ENCODE results near the gene RPL7A. TPM values are rescaled to one million over a fixed set of nuclear protein-coding genes. Genes with fewer than 3 reads are reported as not detected.
"Not testable (repeated sequence)": the region's sequence is repeated elsewhere in the genome, so short reads cannot be mapped to it uniquely, and the experiment has no call there.

RPL7A gene
- polyA plus RNA-seq, 2 donors, result 2,052 to 3,524 TPM

- Histone ChIP-seq H3K4me3 (ENCODE audit: low read depth in 1 of 2, low read length in 2 of 2) (no peak overlapping the region), H3K36me3 (ENCODE audit: control insufficient read depth in 2 of 2, insufficient read depth in 2 of 2, low read length in 1 of 2) (no peaks in the 10 kb centered on the region), H3K9me3 (ENCODE audit: control insufficient read depth in 2 of 2, insufficient read depth in 1 of 2, low read depth in 1 of 2, low read length in 1 of 2) (no peaks in the 10 kb centered on the region), H3K27ac (ENCODE audit: low read depth in 2 of 2, low read length in 1 of 2) (no peak overlapping the region), H3K27me3 (ENCODE audit: control insufficient read depth in 1 of 2, insufficient read depth in 2 of 2, low read length in 2 of 2) (no peaks in the 10 kb centered on the region), H3K4me1 (ENCODE audit: control insufficient read depth in 2 of 2, insufficient read depth in 2 of 2, low read length in 1 of 2) (peaks cover 0 to 4% of the 10 kb centered on the region in 2 donors)
- WGBS, 2 donors, result 77 to 79% methylated on average over 16 of the region's 16 CpGs
Observed at GRCh38 chr9:133307301-133307700, 40.7 kb upstream of the RPL7A start.

GRCh38 chr9:133309608-133310007 is 38.4 kb upstream of the RPL7A start:
- Histone ChIP-seq H3K36me3 (ENCODE audit: control insufficient read depth in 2 of 2, insufficient read depth in 2 of 2, low read length in 1 of 2) (no peaks in the 10 kb centered on the region), H3K4me1 (ENCODE audit: control insufficient read depth in 2 of 2, insufficient read depth in 2 of 2, low read length in 1 of 2) (peaks cover 0 to 1% of the 10 kb centered on the region in 2 donors), H3K4me3 (ENCODE audit: low read depth in 1 of 2, low read length in 2 of 2) (no peak overlapping the region), H3K27ac (ENCODE audit: low read depth in 2 of 2, low read length in 1 of 2) (no peak overlapping the region), H3K27me3 (ENCODE audit: control insufficient read depth in 1 of 2, insufficient read depth in 2 of 2, low read length in 2 of 2) (no peaks in the 10 kb centered on the region), H3K9me3 (ENCODE audit: control insufficient read depth in 2 of 2, insufficient read depth in 1 of 2, low read depth in 1 of 2, low read length in 1 of 2) (no peaks in the 10 kb centered on the region)
- WGBS, 2 donors, result 83% methylated on average over 6 of the region's 6 CpGs

- WGBS, 2 donors, result 85 to 90% methylated on average over 2 of the region's 2 CpGs
- Histone ChIP-seq H3K4me3 (ENCODE audit: low read depth in 1 of 2, low read length in 2 of 2) (no peak overlapping the region), H3K27me3 (ENCODE audit: control insufficient read depth in 1 of 2, insufficient read depth in 2 of 2, low read length in 2 of 2) (no peaks in the 10 kb centered on the region), H3K4me1 (ENCODE audit: control insufficient read depth in 2 of 2, insufficient read depth in 2 of 2, low read length in 1 of 2) (peaks cover 0 to 7% of the 10 kb centered on the region in 2 donors), H3K9me3 (ENCODE audit: control insufficient read depth in 2 of 2, insufficient read depth in 1 of 2, low read depth in 1 of 2, low read length in 1 of 2) (no peaks in the 10 kb centered on the region), H3K36me3 (ENCODE audit: control insufficient read depth in 2 of 2, insufficient read depth in 2 of 2, low read length in 1 of 2) (no peaks in the 10 kb centered on the region), H3K27ac (ENCODE audit: low read depth in 2 of 2, low read length in 1 of 2) (no peak overlapping the region)
Observed at GRCh38 chr9:133315997-133316396, 32.0 kb upstream of the RPL7A start.

- not testable (repeated sequence) for H3K4me3 ChIP-seq (ENCODE audit: low read depth in 1 of 2, low read length in 2 of 2); H3K27ac ChIP-seq (ENCODE audit: low read depth in 2 of 2, low read length in 1 of 2); H3K9me3 ChIP-seq (ENCODE audit: control insufficient read depth in 2 of 2, insufficient read depth in 1 of 2, low read depth in 1 of 2, low read length in 1 of 2); H3K36me3 ChIP-seq (ENCODE audit: control insufficient read depth in 2 of 2, insufficient read depth in 2 of 2, low read length in 1 of 2); H3K27me3 ChIP-seq (ENCODE audit: control insufficient read depth in 1 of 2, insufficient read depth in 2 of 2, low read length in 2 of 2); H3K4me1 ChIP-seq (ENCODE audit: control insufficient read depth in 2 of 2, insufficient read depth in 2 of 2, low read length in 1 of 2)
- WGBS, 2 donors, result 56 to 62% methylated on average over 13 of the region's 13 CpGs
Observed at GRCh38 chr9:133317551-133317950, 30.5 kb upstream of the RPL7A start.

GRCh38 chr9:133320421-133320881 is 27.6 kb upstream of the RPL7A start:
- no peaks in the 10 kb centered on the region for H3K27me3 ChIP-seq (ENCODE audit: control insufficient read depth in 1 of 2, insufficient read depth in 2 of 2, low read length in 2 of 2)
- H3K27ac ChIP-seq (ENCODE audit: low read depth in 2 of 2, low read length in 1 of 2), result no peak overlapping the region
- no peak overlapping the region for H3K4me3 ChIP-seq (ENCODE audit: low read depth in 1 of 2, low read length in 2 of 2)
- H3K9me3 ChIP-seq (ENCODE audit: control insufficient read depth in 2 of 2, insufficient read depth in 1 of 2, low read depth in 1 of 2, low read length in 1 of 2), result no peaks in the 10 kb centered on the region
- peaks cover 0 to 7% of the 10 kb centered on the region in 2 donors for H3K4me1 ChIP-seq (ENCODE audit: control insufficient read depth in 2 of 2, insufficient read depth in 2 of 2, low read length in 1 of 2)
- 81 to 84% methylated on average over 13 of the region's 13 CpGs for WGBS, 2 donors
- H3K36me3 ChIP-seq (ENCODE audit: control insufficient read depth in 2 of 2, insufficient read depth in 2 of 2, low read length in 1 of 2), result no peaks in the 10 kb centered on the region

DNA sequence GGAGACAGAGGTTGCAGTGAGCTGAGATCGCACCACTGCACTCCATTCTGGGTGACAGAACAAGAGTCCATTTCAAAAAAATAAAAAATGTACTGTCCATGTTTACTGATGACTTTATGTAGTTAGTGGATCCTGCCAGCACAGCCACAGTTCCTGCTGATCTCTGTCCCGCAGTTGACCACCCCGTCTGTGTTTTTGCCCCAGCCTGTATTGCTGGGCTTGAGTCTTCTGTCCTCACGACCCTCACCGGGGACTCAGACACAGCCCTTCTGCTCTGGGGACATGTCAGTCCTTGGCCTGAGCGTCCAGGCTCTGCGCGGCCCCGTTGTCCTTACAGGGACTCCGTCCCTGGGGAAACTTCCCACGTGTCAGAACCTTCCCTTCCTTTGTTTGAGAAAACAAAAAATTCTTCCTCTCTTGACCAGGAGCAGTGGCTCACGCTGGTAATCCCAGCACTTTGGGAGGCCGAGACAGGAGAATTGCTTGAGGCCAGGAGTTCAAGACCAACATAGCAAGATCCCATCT is 26.5 kb upstream of the RPL7A start:
- peaks cover 0 to 7% of the 10 kb centered on the region in 2 donors for H3K4me1 ChIP-seq (ENCODE audit: control insufficient read depth in 2 of 2, insufficient read depth in 2 of 2, low read length in 1 of 2)
- WGBS, 2 donors, result 79 to 88% methylated on average over 13 of the region's 13 CpGs
- H3K27me3 ChIP-seq (ENCODE audit: control insufficient read depth in 1 of 2, insufficient read depth in 2 of 2, low read length in 2 of 2), result no peaks in the 10 kb centered on the region
- no peaks in the 10 kb centered on the region for H3K36me3 ChIP-seq (ENCODE audit: control insufficient read depth in 2 of 2, insufficient read depth in 2 of 2, low read length in 1 of 2)
- no peak overlapping the region for H3K27ac ChIP-seq (ENCODE audit: low read depth in 2 of 2, low read length in 1 of 2)
- H3K9me3 ChIP-seq (ENCODE audit: control insufficient read depth in 2 of 2, insufficient read depth in 1 of 2, low read depth in 1 of 2, low read length in 1 of 2), result no peaks in the 10 kb centered on the region
- H3K4me3 ChIP-seq (ENCODE audit: low read depth in 1 of 2, low read length in 2 of 2), result no peak overlapping the region

DNA sequence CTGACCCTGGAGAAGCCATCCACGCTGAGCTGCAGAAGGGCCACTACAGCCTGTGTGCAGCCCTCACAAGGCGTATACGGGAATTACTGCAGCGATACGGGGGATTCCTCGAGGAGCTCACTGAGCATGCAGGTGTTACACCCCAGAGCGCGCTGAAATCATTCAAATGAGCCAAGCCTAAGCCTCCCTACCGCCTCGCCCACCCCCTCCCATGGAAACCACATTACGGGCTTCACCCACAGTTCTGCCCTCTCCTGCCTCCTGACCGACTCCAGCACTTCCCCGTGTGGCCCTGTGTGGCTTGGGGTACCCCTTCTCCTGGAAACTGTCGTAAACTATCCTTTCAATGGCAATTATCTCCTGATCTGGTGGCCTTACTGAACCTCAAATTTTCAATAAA is 25.3 kb upstream of the RPL7A start:
- WGBS, 2 donors, result 81 to 83% methylated on average over 14 of the region's 14 CpGs
- no peaks in the 10 kb centered on the region for H3K36me3 ChIP-seq (ENCODE audit: control insufficient read depth in 2 of 2, insufficient read depth in 2 of 2, low read length in 1 of 2)
- H3K27me3 ChIP-seq (ENCODE audit: control insufficient read depth in 1 of 2, insufficient read depth in 2 of 2, low read length in 2 of 2), result no peaks in the 10 kb centered on the region
- H3K4me3 ChIP-seq (ENCODE audit: low read depth in 1 of 2, low read length in 2 of 2), result no peak overlapping the region
- H3K27ac ChIP-seq (ENCODE audit: low read depth in 2 of 2, low read length in 1 of 2), result no peak overlapping the region
- no peaks in the 10 kb centered on the region for H3K9me3 ChIP-seq (ENCODE audit: control insufficient read depth in 2 of 2, insufficient read depth in 1 of 2, low read depth in 1 of 2, low read length in 1 of 2)
- peaks cover 0 to 4% of the 10 kb centered on the region in 2 donors for H3K4me1 ChIP-seq (ENCODE audit: control insufficient read depth in 2 of 2, insufficient read depth in 2 of 2, low read length in 1 of 2)

DNA sequence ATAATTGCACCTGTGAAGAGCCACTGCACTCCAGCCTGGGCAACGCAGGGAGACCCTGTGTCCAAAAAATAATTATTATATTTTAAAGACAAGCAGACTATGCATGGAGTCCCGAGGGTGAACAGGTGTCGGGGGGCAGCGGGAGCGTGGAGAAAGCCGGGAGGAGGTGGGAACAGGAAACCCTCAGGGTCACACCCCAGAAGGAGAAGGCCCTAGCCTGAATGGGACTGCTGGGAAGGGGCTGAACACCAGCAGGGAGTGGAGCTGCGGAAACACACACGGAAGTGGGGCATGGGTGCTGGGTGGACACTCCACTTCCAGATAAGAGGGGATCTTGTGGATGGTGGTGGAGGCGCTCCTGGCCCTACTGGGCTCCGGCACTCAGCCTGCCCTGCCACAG is 24.8 kb upstream of the RPL7A start:
- WGBS, 2 donors, result 84 to 89% methylated on average over 9 to 10 of the region's 10 CpGs
- H3K27ac ChIP-seq (ENCODE audit: low read depth in 2 of 2, low read length in 1 of 2), result no peak overlapping the region
- H3K27me3 ChIP-seq (ENCODE audit: control insufficient read depth in 1 of 2, insufficient read depth in 2 of 2, low read length in 2 of 2), result no peaks in the 10 kb centered on the region
- no peaks in the 10 kb centered on the region for H3K9me3 ChIP-seq (ENCODE audit: control insufficient read depth in 2 of 2, insufficient read depth in 1 of 2, low read depth in 1 of 2, low read length in 1 of 2)
- peaks cover 0 to 3% of the 10 kb centered on the region in 2 donors for H3K4me1 ChIP-seq (ENCODE audit: control insufficient read depth in 2 of 2, insufficient read depth in 2 of 2, low read length in 1 of 2)
- no peak overlapping the region for H3K4me3 ChIP-seq (ENCODE audit: low read depth in 1 of 2, low read length in 2 of 2)
- H3K36me3 ChIP-seq (ENCODE audit: control insufficient read depth in 2 of 2, insufficient read depth in 2 of 2, low read length in 1 of 2), result no peaks in the 10 kb centered on the region

GRCh38 chr9:133323991-133324703 is 23.9 kb upstream of the RPL7A start:
- no peak overlapping the region for H3K4me3 ChIP-seq (ENCODE audit: low read depth in 1 of 2, low read length in 2 of 2)
- H3K4me1 ChIP-seq (ENCODE audit: control insufficient read depth in 2 of 2, insufficient read depth in 2 of 2, low read length in 1 of 2), result peaks cover 0 to 3% of the 10 kb centered on the region in 2 donors
- WGBS, 2 donors, result 84 to 91% methylated on average over 13 of the region's 13 CpGs
- H3K36me3 ChIP-seq (ENCODE audit: control insufficient read depth in 2 of 2, insufficient read depth in 2 of 2, low read length in 1 of 2), result no peaks in the 10 kb centered on the region
- H3K27ac ChIP-seq (ENCODE audit: low read depth in 2 of 2, low read length in 1 of 2), result no peak overlapping the region
- no peaks in the 10 kb centered on the region for H3K9me3 ChIP-seq (ENCODE audit: control insufficient read depth in 2 of 2, insufficient read depth in 1 of 2, low read depth in 1 of 2, low read length in 1 of 2)
- no peaks in the 10 kb centered on the region for H3K27me3 ChIP-seq (ENCODE audit: control insufficient read depth in 1 of 2, insufficient read depth in 2 of 2, low read length in 2 of 2)

GRCh38 chr9:133327021-133327420 is 21.0 kb upstream of the RPL7A start:
- peaks cover 5 to 10% of the 10 kb centered on the region in 2 donors for H3K36me3 ChIP-seq (ENCODE audit: control insufficient read depth in 2 of 2, insufficient read depth in 2 of 2, low read length in 1 of 2)
- not testable (repeated sequence) for H3K27me3 ChIP-seq (ENCODE audit: control insufficient read depth in 1 of 2, insufficient read depth in 2 of 2, low read length in 2 of 2); H3K9me3 ChIP-seq (ENCODE audit: control insufficient read depth in 2 of 2, insufficient read depth in 1 of 2, low read depth in 1 of 2, low read length in 1 of 2); H3K4me1 ChIP-seq (ENCODE audit: control insufficient read depth in 2 of 2, insufficient read depth in 2 of 2, low read length in 1 of 2); H3K27ac ChIP-seq (ENCODE audit: low read depth in 2 of 2, low read length in 1 of 2); H3K4me3 ChIP-seq (ENCODE audit: low read depth in 1 of 2, low read length in 2 of 2)
- 88 to 89% methylated on average over 6 of the region's 6 CpGs for WGBS, 2 donors
